Measurements from ENCODE around the gene ZC2HC1B.
"Not testable (repeated sequence)": the region's sequence is repeated elsewhere in the genome, so short reads cannot be mapped to it uniquely, and the experiment has no call there.

The ZC2HC1B gene, protein sequence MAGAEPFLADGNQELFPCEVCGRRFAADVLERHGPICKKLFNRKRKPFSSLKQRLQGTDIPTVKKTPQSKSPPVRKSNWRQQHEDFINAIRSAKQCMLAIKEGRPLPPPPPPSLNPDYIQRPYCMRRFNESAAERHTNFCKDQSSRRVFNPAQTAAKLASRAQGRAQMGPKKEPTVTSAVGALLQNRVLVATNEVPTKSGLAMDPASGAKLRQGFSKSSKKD

DNA sequence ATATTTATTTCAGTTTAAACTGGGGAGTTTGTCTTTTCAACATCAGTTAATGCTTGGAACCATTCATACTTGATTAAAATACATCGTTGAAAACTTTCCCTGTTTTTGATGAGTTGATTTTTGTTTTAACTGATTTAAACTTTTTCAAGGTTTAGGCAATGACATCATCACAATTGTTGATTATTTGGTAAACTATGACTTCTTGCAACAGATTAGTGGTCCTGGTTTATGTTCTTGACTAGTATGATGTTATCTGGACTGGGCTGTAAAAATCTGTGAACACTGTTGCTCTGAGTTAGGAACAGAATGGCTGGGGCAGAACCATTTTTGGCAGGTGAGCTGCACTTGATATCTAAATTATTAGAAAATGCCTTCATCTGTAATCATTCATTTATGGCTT lies at the start of gene ZC2HC1B:
ZC2HC1B (plus strand) TSS at position 241 of the 400 bp plus-strand sequence; CDS start at position 307, 66 bp downstream.
- DNase-seq, result no peak

DNA sequence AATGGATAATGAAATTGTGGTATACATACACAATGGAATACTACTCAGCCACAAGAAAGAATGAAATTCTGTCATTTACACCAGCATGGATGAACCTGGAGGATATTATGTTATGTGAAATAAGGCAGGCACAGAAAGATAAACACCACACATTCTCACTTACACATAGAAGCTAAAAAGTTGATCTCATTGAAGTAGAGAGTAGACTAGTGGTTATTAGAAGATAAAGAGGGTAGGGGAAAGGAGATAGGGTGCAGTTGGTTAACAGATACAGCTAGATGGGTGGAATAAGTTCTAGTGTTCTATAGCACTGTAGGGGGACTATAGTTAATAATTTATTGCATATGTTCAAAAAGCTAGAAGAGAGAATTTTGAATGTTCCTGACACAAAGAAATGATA lies 46.7 kb upstream of the ZC2HC1B start:
- DNase-seq, result no peak

GRCh38 chr6:143821359-143821758 lies 42.9 kb upstream of the ZC2HC1B start:
- DNase-seq, result no peak

DNA sequence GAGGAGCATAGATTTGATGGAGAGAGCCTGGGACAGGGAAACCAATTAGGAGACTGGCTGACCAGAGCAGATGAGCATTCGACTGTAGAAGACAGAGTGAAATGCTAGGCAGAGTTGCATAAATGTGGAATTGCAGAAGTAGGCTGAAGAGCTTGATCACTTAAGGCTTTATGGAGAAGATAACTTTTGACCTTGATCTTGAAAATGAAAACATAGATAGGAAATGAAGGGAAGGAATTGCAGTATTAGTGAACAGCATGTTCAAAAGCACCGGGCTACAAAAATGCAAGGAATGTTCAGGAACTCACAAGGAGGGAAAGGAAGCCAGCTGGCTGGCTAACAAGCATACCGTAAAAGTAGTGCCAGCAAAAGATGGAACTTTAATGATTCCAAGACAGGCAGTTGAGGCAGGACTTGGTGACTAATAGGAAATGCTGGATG lies 41.7 kb upstream of the ZC2HC1B start:
- DNase-seq, result peak; percentile 71

DNA sequence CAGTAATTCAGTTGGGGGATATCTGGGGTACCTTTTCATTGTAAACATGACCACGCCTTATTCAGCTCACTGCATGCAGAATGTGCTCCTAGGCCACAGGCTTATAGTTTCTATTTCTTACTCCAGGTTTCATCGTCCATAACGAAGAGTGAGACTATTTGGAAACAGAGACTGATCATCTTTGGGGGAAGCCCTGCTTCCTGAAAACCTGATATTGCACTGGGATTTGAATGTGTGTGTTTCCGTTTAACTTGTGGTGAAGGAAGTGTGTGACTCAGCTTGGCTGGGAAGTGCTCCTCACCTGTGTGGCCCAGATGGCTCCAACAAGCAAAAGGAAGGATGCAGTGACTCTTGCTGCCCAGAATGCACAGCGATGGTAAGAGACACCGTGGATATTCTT lies 40.7 kb upstream of the ZC2HC1B start:
- DNase-seq, result peak; percentile 28

GRCh38 chr6:143828572-143828971 lies 35.7 kb upstream of the ZC2HC1B start:
- DNase-seq, result no peak

DNA sequence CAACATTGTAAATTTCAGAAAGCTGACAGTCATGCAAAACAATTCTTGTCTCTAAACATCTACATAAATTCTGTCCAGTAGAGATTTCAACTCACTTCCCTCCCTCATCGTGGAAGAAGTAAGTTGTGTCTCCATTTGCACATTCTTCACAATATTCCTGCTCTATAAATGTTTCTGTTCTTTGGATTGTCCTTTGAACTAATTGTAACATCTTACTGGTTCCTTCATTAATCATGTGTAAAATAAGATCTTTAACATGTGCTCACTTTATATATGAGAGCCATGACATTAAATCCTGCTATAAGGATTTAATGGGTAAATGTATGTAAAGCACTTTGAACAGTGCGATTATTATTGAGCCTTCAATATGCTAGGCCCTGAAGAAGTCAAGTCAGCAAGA lies 28.1 kb upstream of the ZC2HC1B start:
- DNase-seq, result no peak

DNA sequence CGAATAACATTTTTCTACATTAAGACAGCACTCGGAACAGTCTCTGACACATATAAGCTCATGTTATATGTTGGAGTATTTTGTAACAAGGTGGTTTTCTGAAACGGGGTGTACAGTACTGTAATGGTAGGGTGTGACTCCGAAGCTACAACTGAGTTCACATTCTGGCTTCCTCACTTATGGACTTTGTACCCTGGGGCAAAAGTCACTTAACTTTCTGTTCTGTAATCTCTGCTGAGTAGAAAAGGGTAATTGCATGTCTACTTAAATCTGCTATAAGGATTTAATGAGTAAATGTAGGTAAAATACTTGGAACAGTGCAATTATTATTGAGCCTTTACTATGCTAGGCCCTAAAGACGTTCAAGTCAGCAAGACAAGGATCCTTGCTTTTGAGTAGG lies 25.9 kb upstream of the ZC2HC1B start:
- DNase-seq, result no peak

- no peak for DNase-seq
Measured at GRCh38 chr6:143839196-143839595, 25.1 kb upstream of the ZC2HC1B start.

GRCh38 chr6:143840595-143841265 lies 23.5 kb upstream of the ZC2HC1B start:
- DNase-seq, result no peak

DNA sequence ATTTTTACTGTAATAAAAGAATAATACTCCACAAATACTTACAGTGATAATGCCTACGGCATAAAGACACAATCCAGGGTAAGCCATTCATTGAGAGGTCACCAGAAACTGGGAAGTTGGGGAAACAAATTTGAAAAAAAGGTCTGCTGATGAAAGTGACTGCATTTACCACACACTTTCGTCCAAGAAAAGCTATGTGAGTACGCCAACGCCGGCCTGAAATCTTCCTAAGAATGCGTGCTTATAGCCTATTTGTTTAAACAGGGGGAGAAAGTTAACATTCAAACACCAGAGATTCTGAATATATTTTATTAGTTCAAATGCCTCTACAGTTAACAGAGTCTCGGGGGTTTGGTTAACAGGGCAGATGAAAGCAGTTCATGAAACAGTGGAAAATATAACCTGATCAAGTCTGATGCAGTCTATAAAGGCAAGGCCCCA lies 21.8 kb upstream of the ZC2HC1B start:
- DNase-seq, result no peak

DNA sequence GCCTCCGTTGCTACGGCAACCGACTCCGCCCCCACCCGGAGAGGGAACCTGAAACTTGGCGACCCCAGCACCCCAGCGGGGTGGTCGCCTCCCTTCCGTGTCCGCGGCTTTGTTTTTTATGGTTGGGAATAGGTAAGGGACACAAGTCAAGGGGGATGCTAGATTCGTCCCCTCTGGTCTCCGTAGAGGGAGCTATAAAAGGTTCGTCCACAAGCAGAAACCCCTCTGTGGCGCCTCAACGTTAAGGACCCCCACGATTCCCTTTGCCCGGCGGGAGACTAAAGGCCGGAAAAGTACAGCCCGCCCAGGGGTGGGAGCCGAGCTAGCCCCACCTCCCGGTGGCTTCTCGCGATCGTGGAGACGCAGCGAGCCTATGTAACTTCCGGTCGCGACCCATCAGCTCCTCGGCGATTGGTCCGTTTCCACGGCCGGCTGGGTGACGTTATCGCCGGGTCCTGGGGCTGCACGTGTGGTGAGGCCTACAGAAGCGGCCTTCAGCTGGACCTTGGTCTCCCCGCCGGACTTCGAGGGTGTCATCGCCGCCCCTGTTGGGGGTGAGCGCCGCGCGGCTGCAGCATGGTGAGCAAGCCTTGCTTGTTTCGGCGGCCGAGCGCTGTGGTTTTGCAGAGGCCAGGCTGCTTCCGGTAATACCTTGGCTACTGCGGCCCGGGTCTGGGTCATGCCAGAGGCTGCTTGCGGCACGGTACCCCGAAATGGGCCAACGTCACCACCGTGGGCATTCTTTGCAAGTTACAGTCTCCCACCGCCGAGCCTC lies 21.2 kb upstream of the ZC2HC1B start, which contains the start of gene LTV1:
LTV1 (plus strand) TSS at position 437 of the 775 bp plus-strand sequence; CDS start at position 577, 140 bp downstream.
- peak; percentile 97 for DNase-seq

DNA sequence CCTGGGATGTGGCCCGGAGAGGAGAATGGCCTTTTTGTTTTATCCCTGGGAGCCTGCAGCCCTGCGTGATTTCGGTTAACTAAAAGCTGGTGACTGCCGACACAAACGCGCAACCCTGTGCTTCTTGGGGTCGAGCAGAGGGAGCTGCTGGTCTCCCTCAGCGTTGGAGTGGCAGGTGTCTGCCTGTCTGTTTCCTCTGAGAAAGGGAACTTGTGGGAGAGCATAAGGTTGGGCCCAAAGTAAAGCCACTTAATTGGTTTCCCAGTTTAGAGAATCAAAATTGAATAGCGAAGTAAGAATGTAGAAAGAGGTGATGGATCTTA lies 20.6 kb upstream of the ZC2HC1B start:
- DNase-seq, result no peak

- DNase-seq, result peak; percentile 1
Measured at GRCh38 chr6:143844006-143844405, 20.3 kb upstream of the ZC2HC1B start.

- DNase-seq, result no peak
Measured at GRCh38 chr6:143845033-143845432, 19.2 kb upstream of the ZC2HC1B start.

- DNase-seq, result not testable (repeated sequence)
Measured at GRCh38 chr6:143851706-143852105, 12.6 kb upstream of the ZC2HC1B start.

GRCh38 chr6:143855057-143855456 lies 9.2 kb upstream of the ZC2HC1B start:
- DNase-seq, result not testable (repeated sequence)

GRCh38 chr6:143856762-143857161 lies 7.5 kb upstream of the ZC2HC1B start:
- not testable (repeated sequence) for DNase-seq

DNA sequence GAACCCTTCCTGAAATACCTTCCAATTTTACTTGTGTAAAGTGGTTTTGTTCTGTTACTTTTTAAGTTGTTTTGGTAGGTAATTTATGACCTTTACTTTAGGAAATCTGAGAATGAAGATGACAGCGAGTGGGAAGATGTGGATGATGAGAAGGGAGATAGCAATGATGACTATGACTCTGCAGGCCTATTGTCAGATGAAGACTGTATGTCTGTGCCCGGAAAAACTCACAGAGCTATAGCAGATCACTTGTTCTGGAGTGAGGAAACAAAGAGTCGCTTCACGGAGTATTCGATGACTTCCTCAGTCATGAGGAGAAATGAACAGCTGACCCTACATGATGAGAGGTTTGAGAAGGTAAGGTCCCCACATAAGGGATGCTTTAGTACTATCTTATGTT lies 6.6 kb upstream of the ZC2HC1B start:
- no peak for DNase-seq

DNA sequence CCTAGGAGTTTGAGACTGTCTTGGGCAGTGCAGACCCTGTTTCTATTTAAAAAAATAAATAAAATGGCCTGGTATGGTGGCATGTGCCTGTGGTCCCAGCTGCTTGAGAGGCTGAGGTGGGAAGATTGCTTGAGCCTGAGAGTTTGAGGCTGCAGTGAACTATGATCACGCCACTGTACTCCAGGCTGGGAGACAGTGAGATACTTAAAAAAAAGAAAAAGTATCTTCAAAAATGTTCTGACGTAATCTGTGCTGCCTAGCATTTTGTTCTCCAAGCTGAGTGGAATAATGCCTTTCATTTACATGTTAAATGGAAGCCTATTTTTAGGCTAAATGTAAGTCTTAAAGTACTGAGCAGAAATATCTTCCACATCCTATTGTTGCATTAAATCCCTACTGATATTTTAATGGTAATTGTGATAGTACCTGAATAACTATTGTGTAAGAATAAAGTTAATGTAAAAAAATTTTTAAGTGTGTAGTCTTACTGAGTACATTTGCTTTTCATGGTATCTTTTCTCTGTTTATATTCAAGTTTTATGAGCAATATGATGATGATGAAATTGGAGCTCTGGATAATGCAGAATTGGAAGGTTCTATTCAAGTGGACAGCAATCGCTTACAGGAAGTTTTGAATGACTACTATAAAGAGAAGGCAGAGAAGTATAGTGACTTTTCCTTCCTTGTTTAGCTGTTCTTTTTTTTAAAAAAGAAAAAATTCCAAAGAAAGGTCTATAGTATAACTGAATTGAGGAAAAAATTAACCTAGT lies 4.2 kb upstream of the ZC2HC1B start:
- no peak for DNase-seq

GRCh38 chr6:143863771-143864170 lies 503 bp upstream of the ZC2HC1B start:
- no peak for DNase-seq

DNA sequence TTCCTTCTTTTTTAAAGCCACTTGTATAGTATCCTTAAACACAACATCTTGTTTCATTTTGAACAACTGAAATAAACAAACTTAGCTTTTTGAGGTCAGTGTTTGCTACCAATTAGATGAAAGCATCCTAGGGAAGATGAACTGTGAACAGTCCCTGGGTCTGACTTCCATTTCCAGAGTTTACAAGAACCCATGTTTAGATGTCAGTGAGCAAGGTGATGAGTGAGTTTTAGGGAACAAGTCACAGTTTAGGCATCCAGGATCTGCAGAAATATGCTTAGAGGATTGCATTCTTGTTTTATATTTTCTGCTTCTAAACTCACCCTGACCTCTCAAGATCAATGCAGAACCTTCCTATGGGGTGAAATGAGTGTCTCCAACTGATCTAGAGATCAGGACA lies 3.0 kb downstream of the ZC2HC1B start:
- DNase-seq, result peak; percentile 21

- not testable (repeated sequence) for DNase-seq
Measured at GRCh38 chr6:143868808-143869207, 4.5 kb downstream of the ZC2HC1B start.

All from fibroblast of skin of right biceps (primary cell).